Activated CD4-positive, alpha-beta T cell treated with anti-CD3 and anti-CD28 coated beads for 36 hours (primary cell): ENCODE data around the gene TAS2R8. TPM values are rescaled to one million over a fixed set of nuclear protein-coding genes. Genes with fewer than 3 reads are reported as not detected.

Source experiments
- ATAC-seq: fragments of 200-7000 bp; cut with Tn5 transposase; one replicate; pipeline ENCODE4 v1.10.0; 2021; ENCODE audit warnings: mild to moderate bottlenecking, moderate library complexity
- CTCF ChIA-PET: fragments of 350-600 bp; sonication (Branson Sonifier 250); formaldehyde crosslinking; loops from one replicate; lab custom pipeline; 2021; ENCODE audit warnings: antibody characterized with exemption; lab: Charles Lee
- POLR2A ChIA-PET: fragments of 350-600 bp; sonication (Branson Sonifier 250); formaldehyde crosslinking; loops from one replicate; lab custom pipeline; 2021; ENCODE audit warnings: antibody characterized with exemption, inconsistent platforms; lab: Charles Lee
- DNase-seq: peaks from one replicate; pipeline ENCODE4 v3.0.0-alpha.2; 2020
- H3K27ac Mint-ChIP-seq: one replicate; pipeline ENCODE4 v1.8.0; 2021; ENCODE audit warnings: mixed read lengths
- H3K27me3 Mint-ChIP-seq: one replicate; pipeline ENCODE4 v1.8.0; 2021; ENCODE audit warnings: mixed read lengths
- H3K36me3 Mint-ChIP-seq: one replicate; pipeline ENCODE4 v1.8.0; 2021; ENCODE audit warnings: low read depth, mixed read lengths
- H3K4me1 Mint-ChIP-seq: one replicate; pipeline ENCODE4 v1.8.0; 2021; ENCODE audit warnings: mixed read lengths
- H3K4me3 Mint-ChIP-seq: one replicate; pipeline ENCODE4 v1.8.0; 2021; ENCODE audit warnings: mild to moderate bottlenecking, moderate library complexity, mixed read lengths
- H3K9me3 Mint-ChIP-seq: one replicate; pipeline ENCODE4 v1.8.0; 2021; ENCODE audit warnings: low read depth, mixed read lengths
- intact Hi-C, 2 experiments: fragments of 100-400 bp; cut with DNase I in 1 of 2; cut with micrococcal nuclease in 1 of 2; formaldehyde crosslinking; loops; one replicate each; pipeline versions ENCODE4 v1.14.2 to v1.15.1; 2022 to 2024; cut with DNase I, micrococcal nuclease
- total RNA-seq, 2 experiments: library from RNA; stranded (reverse); gene quantifications; one replicate each; pipeline ENCODE4 v1.2.3, GENCODE V29; 2021

TAS2R8 gene
- not detected for total RNA-seq

DNA sequence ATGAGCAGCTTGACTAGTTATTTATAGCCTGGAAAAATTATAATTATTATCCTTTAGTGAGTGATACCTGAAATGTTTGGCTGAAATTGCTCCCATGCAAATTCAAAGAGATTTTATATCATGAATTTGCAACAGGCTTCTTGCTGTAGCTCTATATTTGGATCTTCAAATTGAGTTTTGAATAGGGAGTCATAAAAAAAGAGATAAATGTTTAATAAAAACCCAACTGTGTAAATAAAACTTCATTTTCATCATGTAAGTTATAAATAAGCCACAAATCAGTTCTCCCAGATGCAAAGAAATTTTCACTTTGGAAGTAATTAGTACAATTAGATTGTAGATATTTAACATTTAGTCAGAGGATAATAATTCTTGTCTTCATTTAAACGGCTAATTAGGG is at the start of gene TAS2R8:
TAS2R8 (minus strand) TSS at position 101 of the 400 bp plus-strand sequence. CDS start 306 bp downstream, outside the sequence.
- Mint-ChIP-seq H3K4me3 (no peak within 1 kb of the TSS), H3K27me3 (peaks cover 18% of the 10 kb centered on the region), H3K27ac (no peak within 1 kb of the TSS), H3K4me1 (no peaks in the 10 kb centered on the region), H3K36me3 (no peaks in the 10 kb centered on the region), H3K9me3 (no peaks in the 10 kb centered on the region)
- intact Hi-C loops, result no loop called here
- ChIA-PET POLR2A (no interaction called here), CTCF (no interaction called here)
- ATAC-seq (no peak), DNase-seq (no peak)

- intact Hi-C loops, result no loop called here
- no peak overlapping the region for H3K4me3 Mint-ChIP-seq
- DNase-seq (no peak), ATAC-seq (no peak)
- no peaks in the 10 kb centered on the region for H3K27me3 Mint-ChIP-seq
- H3K9me3 Mint-ChIP-seq, result peaks cover 37% of the 10 kb centered on the region
- ChIA-PET CTCF (interaction anchor here (1.2 kb wide), 1 partner anchor 11 kb away, joined by 3 read pairs; no protein-coding TSS in a partner anchor), POLR2A (no interaction called here)
- peaks cover 48% of the 10 kb centered on the region for H3K36me3 Mint-ChIP-seq
- H3K4me1 Mint-ChIP-seq, result peaks cover 25% of the 10 kb centered on the region
- H3K27ac Mint-ChIP-seq, result no peak overlapping the region
Observed at GRCh38 chr12:10855807-10856206, 48.7 kb upstream of the TAS2R8 start.

- Mint-ChIP-seq H3K27me3 (no peaks in the 10 kb centered on the region), H3K9me3 (peaks cover 27% of the 10 kb centered on the region), H3K36me3 (peaks cover 30% of the 10 kb centered on the region), H3K4me3 (no peak overlapping the region), H3K27ac (no peak overlapping the region), H3K4me1 (peaks cover 38% of the 10 kb centered on the region)
- intact Hi-C loops, result no loop called here
- ATAC-seq (no peak), DNase-seq (no peak)
- ChIA-PET POLR2A (no interaction called here), CTCF (no interaction called here)
Observed at GRCh38 chr12:10853776-10854175, 46.7 kb upstream of the TAS2R8 start.

DNA sequence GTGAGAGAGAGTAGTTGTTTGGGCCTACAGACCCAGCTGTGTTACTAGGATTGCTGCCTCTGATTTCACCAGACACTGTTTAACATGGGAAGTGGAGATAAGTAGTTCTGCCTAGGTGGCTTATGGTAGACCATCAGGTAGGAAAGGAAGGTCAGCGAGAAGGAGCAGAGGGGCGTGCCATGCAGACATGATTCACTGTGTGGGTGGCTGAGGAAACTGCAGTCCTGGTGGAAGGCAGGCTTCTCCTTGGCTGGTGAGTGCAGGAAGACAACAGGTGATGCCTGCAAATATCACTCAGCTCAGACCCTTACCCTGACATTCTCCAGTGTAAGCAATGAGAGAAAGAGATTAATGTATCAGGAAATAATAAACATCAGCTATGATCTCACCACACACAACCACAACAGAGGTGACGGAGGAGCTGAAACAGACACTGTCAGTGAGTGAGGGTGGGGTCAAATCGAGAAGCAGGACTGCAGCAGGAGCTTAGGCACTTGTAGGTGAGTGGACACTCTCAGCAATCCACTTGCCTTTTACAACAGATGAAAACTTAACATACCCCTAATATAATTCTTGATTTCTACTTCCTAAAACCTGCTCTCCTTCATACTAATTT is 44.3 kb upstream of the TAS2R8 start:
- DNase-seq (no peak), ATAC-seq (no peak)
- Mint-ChIP-seq H3K4me1 (peaks cover 38% of the 10 kb centered on the region), H3K9me3 (peaks cover 7% of the 10 kb centered on the region), H3K27ac (no peak overlapping the region), H3K36me3 (peaks cover 15% of the 10 kb centered on the region), H3K27me3 (no peaks in the 10 kb centered on the region), H3K4me3 (no peak overlapping the region)
- ChIA-PET POLR2A (no interaction called here), CTCF (interaction anchor here (0.8 kb wide), 1 partner anchor 637 kb away, joined by 3 read pairs; no protein-coding TSS in a partner anchor)
- intact Hi-C loops, result no loop called here

- H3K27ac Mint-ChIP-seq, result no peak within 1 kb of the TSS
- ChIA-PET CTCF (interaction anchor here (0.7 to 1.3 kb wide), 2 partner anchors 9 to 236 kb away, joined by 3 to 4 read pairs; no protein-coding TSS in a partner anchor), POLR2A (interaction anchor here (0.6 kb wide), 1 partner anchor 29 kb away, joined by 3 read pairs; no protein-coding TSS in a partner anchor)
- H3K4me1 Mint-ChIP-seq, result peaks cover 36% of the 10 kb centered on the region
- peaks cover 7% of the 10 kb centered on the region for H3K36me3 Mint-ChIP-seq
- H3K9me3 Mint-ChIP-seq, result no peaks in the 10 kb centered on the region
- no peaks in the 10 kb centered on the region for H3K27me3 Mint-ChIP-seq
- intact Hi-C loops, result no loop called here
- DNase-seq (peak; percentile 20), ATAC-seq (peak; percentile 58)
- no peak within 1 kb of the TSS for H3K4me3 Mint-ChIP-seq
Observed at GRCh38 chr12:10849425-10849878, 42.4 kb upstream of the TAS2R8 start, which contains the start of gene PRR4. Gene PRR4 (minus strand): TSS chr12:10849475. CDS start chr12:10849437, 38 bp downstream.

DNA sequence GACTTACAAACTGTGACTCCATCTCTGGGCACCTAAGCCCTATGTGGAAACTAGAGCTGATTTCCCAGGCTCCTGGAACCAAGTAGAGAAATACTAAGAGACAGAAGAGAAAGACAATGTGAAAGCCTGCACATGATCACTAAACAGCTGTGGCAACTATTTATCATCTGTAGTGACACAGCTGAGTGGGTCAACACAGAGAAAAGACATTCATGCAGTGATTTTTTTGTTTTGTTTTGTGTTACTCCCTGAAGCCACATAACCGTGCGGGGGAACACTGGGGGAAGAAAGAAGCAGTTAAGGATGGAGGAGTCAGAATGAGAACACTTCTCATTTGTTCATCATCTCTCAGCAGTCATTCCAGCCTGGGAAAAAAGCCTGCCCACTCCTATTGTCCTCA is 40.7 kb upstream of the TAS2R8 start:
- peaks cover 11% of the 10 kb centered on the region for H3K36me3 Mint-ChIP-seq
- H3K9me3 Mint-ChIP-seq, result no peaks in the 10 kb centered on the region
- H3K4me3 Mint-ChIP-seq, result no peak overlapping the region
- DNase-seq, result no peak
- CTCF ChIA-PET, result interaction anchor here (0.6 to 0.7 kb wide), 3 partner anchors 351 to 1543 kb away, joined by 3 read pairs; no protein-coding TSS in a partner anchor
- H3K4me1 Mint-ChIP-seq, result peaks cover 31% of the 10 kb centered on the region
- POLR2A ChIA-PET, result no interaction called here
- intact Hi-C loops, result no loop called here
- no peak overlapping the region for H3K27ac Mint-ChIP-seq
- ATAC-seq, result no peak
- no peaks in the 10 kb centered on the region for H3K27me3 Mint-ChIP-seq

GRCh38 chr12:10842862-10843261 is 35.8 kb upstream of the TAS2R8 start:
- Mint-ChIP-seq H3K36me3 (peaks cover 14% of the 10 kb centered on the region), H3K9me3 (no peaks in the 10 kb centered on the region)
- CTCF ChIA-PET, result no interaction called here

DNA sequence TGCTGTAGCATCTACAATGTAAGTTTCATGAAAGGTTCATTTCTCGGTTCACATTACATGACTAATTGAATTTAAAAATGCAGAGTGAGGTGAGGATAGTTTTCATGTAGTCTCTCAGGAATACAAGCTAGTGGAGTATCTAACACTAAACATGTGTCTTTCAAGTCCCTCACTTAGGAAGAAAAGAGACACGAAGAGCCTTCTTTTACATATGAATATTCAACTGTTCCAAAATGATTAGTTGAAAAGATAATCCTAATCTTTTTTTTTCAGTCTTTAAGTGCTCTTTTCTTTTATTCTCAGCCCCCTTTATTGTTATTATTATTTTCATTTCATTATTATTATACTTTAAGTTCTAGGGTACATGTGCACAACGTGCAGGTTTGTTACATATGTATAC is 31.4 kb upstream of the TAS2R8 start:
- intact Hi-C loops, result no loop called here
- DNase-seq (no peak), ATAC-seq (no peak)
- peaks cover 4% of the 10 kb centered on the region for H3K9me3 Mint-ChIP-seq
- no peaks in the 10 kb centered on the region for H3K4me1 Mint-ChIP-seq
- no peak overlapping the region for H3K27ac Mint-ChIP-seq
- H3K36me3 Mint-ChIP-seq, result peaks cover 5% of the 10 kb centered on the region
- H3K27me3 Mint-ChIP-seq, result no peaks in the 10 kb centered on the region
- no peak overlapping the region for H3K4me3 Mint-ChIP-seq
- POLR2A ChIA-PET, result no interaction called here
- CTCF ChIA-PET, result interaction anchor here (0.7 to 0.8 kb wide), 3 partner anchors 30 to 511 kb away, joined by 3 read pairs; no protein-coding TSS in a partner anchor

More at GRCh38 chr12:10842862-10843261, 35.8 kb upstream of the TAS2R8 start:
- DNase-seq (no peak), ATAC-seq (no peak)
- Mint-ChIP-seq H3K27me3 (no peaks in the 10 kb centered on the region), H3K4me1 (no peaks in the 10 kb centered on the region), H3K4me3 (no peak overlapping the region), H3K27ac (no peak overlapping the region)
- intact Hi-C loops, result no loop called here
- POLR2A ChIA-PET, result no interaction called here

- Mint-ChIP-seq H3K4me1 (no peaks in the 10 kb centered on the region), H3K4me3 (no peak overlapping the region), H3K9me3 (no peaks in the 10 kb centered on the region), H3K27ac (no peak overlapping the region), H3K36me3 (no peaks in the 10 kb centered on the region), H3K27me3 (no peaks in the 10 kb centered on the region)
- DNase-seq, result no peak
- ChIA-PET CTCF (no interaction called here), POLR2A (no interaction called here)
- no peak for ATAC-seq
- intact Hi-C loops, result no loop called here
Observed at GRCh38 chr12:10829994-10830393, 22.9 kb upstream of the TAS2R8 start.

DNA sequence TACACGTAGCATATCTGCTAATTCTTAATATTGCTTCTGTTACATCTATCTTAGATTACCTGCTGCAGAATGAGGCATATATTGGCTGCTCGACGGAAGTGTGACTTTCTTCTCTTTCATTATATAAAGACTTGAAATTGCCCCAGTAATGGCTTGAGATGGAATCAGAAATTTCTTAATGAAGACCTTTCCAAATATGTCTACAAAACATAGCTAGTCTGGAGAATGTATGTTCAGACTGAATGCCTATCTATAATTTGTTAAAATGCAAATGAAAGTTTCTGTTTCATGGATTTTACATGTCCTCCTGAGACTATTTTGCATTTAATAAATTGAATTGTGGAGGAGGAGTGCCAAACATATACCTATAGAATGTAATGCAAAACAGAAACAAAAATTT is 19.2 kb upstream of the TAS2R8 start, which contains the start of gene TAS2R10:
TAS2R10 (minus strand) TSS at position 101 of the 400 bp plus-strand sequence; CDS start at position 12, 89 bp downstream.
- intact Hi-C loops, result no loop called here
- CTCF ChIA-PET, result no interaction called here
- ATAC-seq (no peak), DNase-seq (no peak)
- Mint-ChIP-seq H3K4me1 (no peaks in the 10 kb centered on the region), H3K4me3 (no peak within 1 kb of the TSS), H3K27ac (no peak within 1 kb of the TSS), H3K9me3 (no peaks in the 10 kb centered on the region), H3K27me3 (no peaks in the 10 kb centered on the region), H3K36me3 (no peaks in the 10 kb centered on the region)
- POLR2A ChIA-PET, result no interaction called here

GRCh38 chr12:10824957-10825356 is 17.9 kb upstream of the TAS2R8 start:
- ChIA-PET CTCF (no interaction called here), POLR2A (no interaction called here)
- no peaks in the 10 kb centered on the region for H3K9me3 Mint-ChIP-seq
- ATAC-seq, result no peak
- no peaks in the 10 kb centered on the region for H3K36me3 Mint-ChIP-seq
- intact Hi-C loops, result no loop called here
- no peak for DNase-seq
- H3K27ac Mint-ChIP-seq, result no peak overlapping the region
- H3K4me1 Mint-ChIP-seq, result no peaks in the 10 kb centered on the region
- no peak overlapping the region for H3K4me3 Mint-ChIP-seq
- no peaks in the 10 kb centered on the region for H3K27me3 Mint-ChIP-seq
